Non-pigmented ciliary epithelial cell (primary cell): ENCODE data around the gene SKAP1.
"Not testable (repeated sequence)": the region's sequence is repeated elsewhere in the genome, so short reads cannot be mapped to it uniquely, and the experiment has no call there.

ENCODE experiments used
- DNase-seq: peaks from one replicate; pipeline ENCODE4 v3.0.0-alpha.2; 2010; ENCODE audit warnings: low read depth

The SKAP1 gene

GRCh38 chr17:48368352-48368908, 61.6 kb downstream of the SKAP1 start:
- no peak for DNase-seq

GRCh38 chr17:48363161-48363560, 66.9 kb downstream of the SKAP1 start:
- no peak for DNase-seq

- not testable (repeated sequence) for DNase-seq
Observed at GRCh38 chr17:48360861-48361633, 69.0 kb downstream of the SKAP1 start.

- no peak for DNase-seq
Observed at GRCh38 chr17:48357779-48358602, 72.0 kb downstream of the SKAP1 start.

- DNase-seq: no peak
Observed at GRCh38 chr17:48356866-48357265, 73.1 kb downstream of the SKAP1 start.

- DNase-seq: no peak
Observed at GRCh38 chr17:48352630-48353029, 77.4 kb downstream of the SKAP1 start.

GRCh38 chr17:48351911-48352332, 78.1 kb downstream of the SKAP1 start:
- DNase-seq: no peak

GRCh38 chr17:48348352-48348751, 81.7 kb downstream of the SKAP1 start:
- no peak for DNase-seq

- DNase-seq: no peak
Observed at GRCh38 chr17:48347177-48347576, 82.8 kb downstream of the SKAP1 start.

GRCh38 chr17:48344251-48344650, 85.8 kb downstream of the SKAP1 start:
- DNase-seq: no peak

- no peak for DNase-seq
Observed at GRCh38 chr17:48340916-48341315, 89.1 kb downstream of the SKAP1 start.

- DNase-seq: no peak
Observed at GRCh38 chr17:48338720-48339119, 91.3 kb downstream of the SKAP1 start.

- not testable (repeated sequence) for DNase-seq
Observed at GRCh38 chr17:48337903-48338302, 92.1 kb downstream of the SKAP1 start.

- DNase-seq: no peak
Observed at GRCh38 chr17:48336986-48337385, 93.0 kb downstream of the SKAP1 start.

GRCh38 chr17:48335858-48336500, 94.0 kb downstream of the SKAP1 start:
- DNase-seq: peak; percentile 15

- DNase-seq: no peak
Observed at GRCh38 chr17:48335146-48335784, 94.7 kb downstream of the SKAP1 start.

GRCh38 chr17:48333034-48333530, 96.9 kb downstream of the SKAP1 start:
- no peak for DNase-seq

- DNase-seq: no peak
Observed at GRCh38 chr17:48330887-48331286, 99.1 kb downstream of the SKAP1 start.

GRCh38 chr17:48330421-48330820, 99.6 kb downstream of the SKAP1 start:
- no peak for DNase-seq

- no peak for DNase-seq
Observed at GRCh38 chr17:48328457-48328856, 101.6 kb downstream of the SKAP1 start.

GRCh38 chr17:48326310-48326709, 103.7 kb downstream of the SKAP1 start:
- DNase-seq: no peak

- DNase-seq: no peak
Observed at GRCh38 chr17:48322060-48322459, 108.0 kb downstream of the SKAP1 start.
